ENCODE results near the gene WFS1.

WFS1 gene

DNA sequence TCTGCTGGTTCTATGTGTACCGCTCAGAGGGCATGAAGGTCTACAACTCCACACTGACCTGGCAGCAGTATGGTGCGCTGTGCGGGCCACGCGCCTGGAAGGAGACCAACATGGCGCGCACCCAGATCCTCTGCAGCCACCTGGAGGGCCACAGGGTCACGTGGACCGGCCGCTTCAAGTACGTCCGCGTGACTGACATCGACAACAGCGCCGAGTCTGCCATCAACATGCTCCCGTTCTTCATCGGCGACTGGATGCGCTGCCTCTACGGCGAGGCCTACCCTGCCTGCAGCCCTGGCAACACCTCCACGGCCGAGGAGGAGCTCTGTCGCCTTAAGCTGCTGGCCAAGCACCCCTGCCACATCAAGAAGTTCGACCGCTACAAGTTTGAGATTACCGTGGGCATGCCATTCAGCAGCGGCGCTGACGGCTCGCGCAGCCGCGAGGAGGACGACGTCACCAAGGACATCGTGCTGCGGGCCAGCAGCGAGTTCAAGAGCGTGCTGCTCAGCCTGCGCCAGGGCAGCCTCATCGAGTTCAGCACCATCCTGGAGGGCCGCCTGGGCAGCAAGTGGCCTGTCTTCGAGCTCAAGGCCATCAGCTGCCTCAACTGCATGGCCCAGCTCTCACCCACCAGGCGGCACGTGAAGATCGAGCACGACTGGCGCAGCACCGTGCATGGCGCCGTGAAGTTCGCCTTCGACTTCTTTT, 32.2 kb downstream of the WFS1 start:
- no peak for DNase-seq

DNA sequence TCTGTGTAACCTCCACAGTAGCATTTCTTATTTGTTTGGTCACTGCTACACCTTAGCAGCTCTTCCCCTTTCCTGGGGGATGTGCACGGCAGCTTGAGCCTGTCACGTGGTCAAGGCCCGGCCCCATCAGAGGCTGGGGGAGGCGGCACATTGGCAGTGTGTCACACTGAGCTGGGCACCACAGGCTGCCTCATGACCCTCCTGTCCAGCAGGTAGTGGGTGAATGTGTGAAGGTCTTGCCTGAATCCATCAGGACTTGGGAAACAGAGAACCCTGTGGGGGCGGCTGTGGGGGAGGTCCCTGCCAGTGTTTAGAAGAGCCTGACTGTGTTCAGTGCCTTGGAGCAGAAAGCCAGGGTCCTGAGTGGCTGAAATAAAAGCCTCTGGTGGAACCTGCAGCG, 33.2 kb downstream of the WFS1 start:
- no peak for DNase-seq

GRCh38 chr4:6303943-6304342, 34.3 kb downstream of the WFS1 start:
- DNase-seq = no peak

- no peak for DNase-seq
Measured at GRCh38 chr4:6306299-6306698, 36.6 kb downstream of the WFS1 start.

DNA sequence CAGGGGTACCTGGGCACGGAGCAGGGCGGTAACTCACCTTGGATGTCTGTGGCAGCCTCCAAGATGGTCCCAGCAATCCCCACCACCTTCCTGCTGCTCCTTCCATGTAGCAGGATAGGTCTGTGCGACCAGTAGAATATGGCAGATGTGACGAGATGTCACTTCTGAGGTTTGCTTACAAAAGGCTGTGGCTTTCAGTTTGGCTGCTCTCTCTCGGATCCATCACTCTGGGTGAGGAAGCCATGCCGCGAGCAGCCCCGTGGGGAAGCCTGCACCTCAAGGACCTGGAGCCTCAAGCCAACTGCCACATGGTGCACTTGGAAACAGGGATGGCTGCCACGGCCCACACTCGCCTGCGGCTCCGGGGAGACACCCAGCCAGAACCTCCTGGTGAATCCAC, 37.6 kb downstream of the WFS1 start:
- no peak for DNase-seq

DNA sequence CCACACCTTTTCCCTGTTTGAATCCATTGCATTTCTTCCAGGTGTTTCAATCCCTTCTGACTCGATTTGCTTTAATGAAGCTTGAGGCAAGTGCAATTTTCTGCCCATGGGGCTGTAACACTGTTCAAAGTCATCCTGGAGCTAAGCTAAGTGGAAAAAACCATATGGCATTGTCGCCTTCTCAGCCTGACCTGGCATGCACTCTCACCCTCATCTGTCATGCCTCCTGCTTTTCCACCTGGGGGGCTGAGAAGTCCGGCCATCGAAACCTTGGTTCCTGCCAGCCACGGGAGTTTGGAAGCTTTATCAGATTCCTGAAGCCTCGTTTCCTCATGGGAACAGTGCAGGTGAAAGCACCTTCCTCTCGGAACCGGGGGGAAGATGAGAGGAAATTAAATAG, 38.2 kb downstream of the WFS1 start:
- no peak for DNase-seq

DNA sequence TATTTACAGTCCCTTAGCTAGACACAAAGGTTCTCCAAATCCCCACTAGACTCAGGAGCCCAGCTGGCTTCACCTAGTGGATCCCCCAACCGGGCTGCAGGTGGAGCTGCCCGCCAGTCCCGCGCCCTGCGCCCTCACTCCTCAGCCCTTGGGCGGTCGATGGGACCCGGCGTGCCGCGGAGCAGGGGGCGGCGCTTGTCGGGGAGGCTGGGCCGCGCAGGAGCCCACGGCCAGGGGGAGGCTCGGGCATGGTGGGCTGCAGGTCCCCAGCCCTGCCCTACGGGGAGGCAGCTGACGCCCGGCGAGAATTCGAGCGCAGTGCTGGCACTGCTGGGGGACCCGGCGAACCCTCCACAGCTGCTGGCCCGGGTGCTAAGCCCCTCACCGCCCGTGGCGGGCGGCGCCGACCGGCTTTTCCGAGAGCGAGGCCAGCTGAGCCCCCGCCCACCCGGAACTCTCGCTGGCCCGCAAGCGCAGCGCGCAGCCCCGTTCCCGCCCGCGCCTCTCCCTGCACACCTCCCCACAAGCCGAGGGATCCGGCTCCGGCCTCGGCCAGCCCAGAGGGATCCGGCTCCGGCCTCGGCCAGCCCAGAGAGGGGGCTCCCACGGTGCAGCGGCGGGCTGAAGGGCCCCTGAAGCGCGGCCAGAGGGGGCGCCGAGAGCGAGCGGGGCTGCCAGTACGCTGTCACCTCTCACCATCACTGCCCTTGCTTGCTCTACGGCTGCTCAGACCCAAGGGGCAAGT, 39.4 kb downstream of the WFS1 start:
- no peak for DNase-seq

GRCh38 chr4:6309777-6310176, 40.1 kb downstream of the WFS1 start:
- DNase-seq = no peak

GRCh38 chr4:6313216-6313615, 43.6 kb downstream of the WFS1 start:
- no peak for DNase-seq

DNA sequence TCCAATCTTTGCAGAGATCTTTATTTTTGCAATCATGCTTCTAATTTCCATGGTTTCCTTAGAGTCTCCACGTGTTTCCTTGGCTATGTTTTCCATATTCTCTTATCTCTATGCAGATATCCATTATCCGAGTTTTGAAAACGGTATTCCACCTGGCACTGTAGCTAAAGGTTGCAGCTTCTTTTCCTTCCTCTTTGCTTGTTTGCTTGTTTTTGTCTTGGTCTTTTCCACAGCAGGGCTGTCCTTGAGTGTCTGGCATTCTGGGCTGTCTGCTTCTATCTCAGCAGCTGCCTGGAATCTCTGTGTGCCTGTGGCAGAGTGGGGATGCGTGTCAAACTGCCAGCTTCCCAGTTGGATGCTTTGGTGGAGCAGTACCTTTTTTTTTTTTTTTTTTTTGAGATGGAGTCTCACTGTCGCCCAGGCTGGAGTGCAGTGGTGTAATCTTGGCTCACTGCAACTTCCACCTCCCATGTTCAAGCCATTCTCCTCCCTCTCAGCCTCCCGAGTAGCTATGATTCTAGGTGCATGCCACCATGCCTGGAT, 46.9 kb downstream of the WFS1 start:
- DNase-seq = no peak

DNA sequence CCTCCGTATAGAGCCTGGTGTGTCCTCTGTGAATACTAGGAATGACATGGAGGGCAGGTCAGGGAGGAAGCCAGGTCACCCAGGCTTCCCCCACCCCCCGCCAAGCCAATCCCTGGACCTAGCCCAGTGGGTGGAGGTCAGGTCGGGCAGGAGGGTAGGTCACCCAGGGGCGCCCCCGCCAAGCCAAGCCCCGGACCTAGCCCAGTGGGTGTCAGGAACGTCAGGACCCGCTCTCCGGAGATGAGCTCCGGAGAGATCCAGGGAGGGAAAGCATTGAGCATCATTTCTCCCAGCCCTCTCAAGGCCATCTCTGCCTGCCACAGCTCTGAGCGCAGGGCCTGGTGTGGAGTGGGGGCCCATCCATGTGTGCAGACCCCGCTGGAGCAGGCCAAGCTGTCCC, 48.6 kb downstream of the WFS1 start:
- no peak for DNase-seq

- DNase-seq = no peak
Measured at GRCh38 chr4:6319530-6320150, 50.0 kb downstream of the WFS1 start.

- no peak for DNase-seq
Measured at GRCh38 chr4:6320663-6321062, 51.0 kb downstream of the WFS1 start.

DNA sequence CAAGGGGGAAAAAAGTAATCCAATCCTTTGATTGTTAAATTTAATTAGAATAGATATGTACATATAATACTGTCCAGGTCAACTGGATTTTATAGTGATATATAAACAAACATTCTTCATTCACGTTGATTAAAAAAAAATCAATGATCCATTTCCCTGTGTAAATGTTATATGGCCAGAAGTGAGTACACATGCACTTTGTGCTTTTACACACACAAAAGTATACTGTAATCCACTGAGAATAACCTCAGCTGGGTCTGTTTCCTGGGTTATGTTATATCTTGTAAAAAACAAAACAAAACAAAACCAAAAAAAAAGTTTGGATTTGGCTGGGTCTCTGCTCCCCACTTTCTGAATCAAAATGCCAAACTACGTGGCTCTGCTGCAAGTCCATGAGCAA, 51.7 kb downstream of the WFS1 start:
- no peak for DNase-seq

- DNase-seq = no peak
Measured at GRCh38 chr4:6322067-6322760, 52.6 kb downstream of the WFS1 start.

DNA sequence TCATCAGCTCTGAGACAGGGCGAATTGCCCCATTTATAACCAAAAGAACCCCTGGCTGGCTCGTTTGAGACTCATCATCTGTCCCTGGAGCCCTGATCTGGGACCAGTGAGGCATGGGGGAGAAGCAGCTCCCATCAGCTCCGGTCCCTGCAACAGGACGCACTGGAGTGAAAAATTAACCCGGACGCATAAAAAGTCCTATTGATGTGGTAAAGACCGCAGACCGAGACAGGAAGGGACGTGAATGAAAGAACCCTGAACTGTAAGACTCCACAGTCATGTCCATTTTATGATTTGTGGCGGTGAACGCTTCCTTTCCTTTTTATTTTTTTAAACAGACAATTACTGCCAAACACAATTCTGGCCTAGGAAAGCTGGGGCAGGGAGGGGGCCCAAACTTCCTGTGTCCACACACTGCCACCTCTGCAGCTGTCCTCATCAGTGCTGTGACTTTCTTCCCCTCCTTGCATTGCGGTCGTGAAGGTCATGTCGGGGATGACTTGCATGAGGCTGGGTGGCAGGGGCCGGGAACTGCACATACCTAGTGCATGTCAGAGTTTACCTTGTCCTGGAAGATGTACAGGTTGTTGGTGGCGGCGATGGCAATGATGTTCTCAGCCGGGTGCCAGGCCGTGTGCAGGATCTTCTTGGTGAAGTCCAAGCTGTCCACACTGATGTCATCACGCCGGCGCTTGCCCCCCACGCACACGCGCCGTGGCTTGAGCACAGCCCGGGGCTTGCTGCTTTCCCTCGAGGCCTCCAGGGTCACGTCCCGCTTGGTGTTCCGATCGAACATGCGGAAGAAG, 53.3 kb downstream of the WFS1 start:
- DNase-seq = no peak

- no peak for DNase-seq
Measured at GRCh38 chr4:6324461-6324998, 54.9 kb downstream of the WFS1 start.

DNA sequence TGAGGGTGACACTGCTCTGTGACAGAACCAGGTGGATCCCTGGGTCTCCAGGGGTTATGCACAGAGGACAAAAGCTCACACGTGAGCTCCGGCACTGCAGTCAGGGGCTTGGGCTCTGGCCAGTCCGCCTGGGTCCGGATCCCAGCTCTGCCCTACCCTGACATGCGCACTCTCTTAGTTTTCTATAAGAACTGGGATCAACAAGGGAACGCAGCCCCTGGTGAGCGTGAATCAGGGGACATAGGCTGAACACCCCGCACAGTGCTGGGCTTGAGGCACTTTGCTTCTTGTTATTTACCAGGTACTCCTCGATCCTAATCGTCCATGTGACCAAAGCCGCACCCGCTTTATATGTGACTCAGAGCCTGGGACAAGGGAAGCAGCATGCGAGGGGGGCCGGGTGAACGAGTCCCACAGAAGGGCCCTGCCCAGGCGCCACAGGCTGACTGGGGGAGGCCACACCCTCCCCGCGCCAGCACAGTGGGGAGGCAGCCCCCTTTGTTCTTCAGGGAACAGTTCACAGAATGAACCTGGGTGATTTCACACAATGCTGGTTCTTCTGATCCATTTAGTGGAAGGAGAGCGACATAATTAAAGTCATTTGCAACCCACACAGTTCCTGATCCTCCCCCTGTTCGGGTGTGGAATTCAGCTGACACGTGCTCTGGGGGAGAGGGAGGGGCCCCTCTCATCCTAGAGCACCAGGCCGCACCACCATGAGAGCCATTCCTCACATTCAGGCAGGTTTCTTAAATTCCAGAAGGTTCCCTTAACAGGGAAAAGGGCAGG, 55.5 kb downstream of the WFS1 start:
- DNase-seq = no peak

DNA sequence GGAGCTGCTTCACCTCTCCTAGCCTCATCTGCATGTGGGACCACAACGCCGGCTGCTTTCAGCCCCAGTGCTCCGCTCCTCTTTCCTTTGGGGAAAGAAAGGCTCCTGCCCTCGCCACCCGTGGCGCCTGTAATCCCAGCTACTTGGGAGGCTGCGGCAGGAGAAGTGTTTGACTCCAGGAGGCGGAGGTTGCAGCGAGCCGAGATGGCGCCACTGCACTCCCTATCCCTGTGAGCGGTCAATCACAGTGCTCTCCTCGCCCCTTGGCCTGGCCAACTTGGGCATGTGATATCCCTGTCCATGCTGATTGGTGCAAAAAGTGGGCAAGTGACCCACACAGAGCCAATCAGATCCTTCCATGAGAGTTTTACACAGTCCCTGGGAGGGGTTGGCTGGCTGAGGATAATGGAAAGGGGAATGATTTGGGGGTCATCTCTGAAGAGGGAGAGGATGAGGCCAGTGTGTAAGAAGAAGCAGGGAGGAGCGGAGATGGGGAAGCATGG, 56.2 kb downstream of the WFS1 start:
- DNase-seq = no peak

GRCh38 chr4:6326312-6327060, 56.8 kb downstream of the WFS1 start:
- DNase-seq = no peak
